Panc1 (cell line): ENCODE data around the gene SIRPD. TPM values are rescaled to one million over a fixed set of nuclear protein-coding genes. Genes with fewer than 3 reads are reported as not detected.

Experiments used
- ATAC-seq: fragments of 200-7000 bp; cut with Tn5 transposase; 2 replicates; pipeline ENCODE4 v1.9.1; 2020; ENCODE audit warnings: mild to moderate bottlenecking, moderate library complexity
- BruUV-seq: library from RNA; stranded (reverse); fragments of 400-500 nt; replicated peaks from 2 replicates; lab custom pipeline; 2021; lab: Mats Ljungman, UMichigan
- CTCF ChIA-PET: fragments of 300-600 bp; sonication (Branson Sonifier 250); formaldehyde crosslinking; loops from one replicate; lab custom pipeline; 2022; ENCODE audit warnings: antibody characterized with exemption; lab: Charles Lee
- POLR2A ChIA-PET: fragments of 300-600 bp; sonication (Branson Sonifier 250); formaldehyde crosslinking; loops from one replicate; lab custom pipeline; 2022; ENCODE audit warnings: antibody characterized with exemption; lab: Charles Lee
- DNase-seq: peaks from one replicate; pipeline ENCODE4 v3.0.0-alpha.2; 2010; ENCODE audit warnings: low read depth, low spot score
- H3K27ac ChIP-seq: 2 replicates; pipeline ENCODE4 v1.5.1; 2011; ENCODE audit warnings: mild to moderate bottlenecking, low read length, inconsistent platforms
- H3K27me3 ChIP-seq: fragments of 200-500 bp; sonication (Bioruptor generic); 2 replicates; pipeline ENCODE4 v1.6.0; 2014; ENCODE audit warnings: low read length, inconsistent platforms; ENCODE audit not compliant: control insufficient read depth, insufficient read depth
- H3K36me3 ChIP-seq: fragments of 200-500 bp; sonication (Bioruptor generic); 2 replicates; pipeline ENCODE4 v1.5.1; 2014; ENCODE audit warnings: inconsistent platforms, mild to moderate bottlenecking, low read length, moderate library complexity; ENCODE audit not compliant: control insufficient read depth, insufficient read depth
- H3K4me1 ChIP-seq: 2 replicates; pipeline ENCODE4 v1.5.1; 2011; ENCODE audit warnings: inconsistent platforms, mild to moderate bottlenecking, low read length, moderate library complexity; ENCODE audit not compliant: control insufficient read depth, insufficient read depth
- H3K4me3 ChIP-seq, 2 experiments: 2 replicates each; pipeline ENCODE4 v1.5.1; 2011 to 2012; ENCODE audit warnings: low read depth in 2 of 2, low read length in 2 of 2, mild to moderate bottlenecking in 2 of 2, inconsistent platforms in 1 of 2, moderate library complexity in 1 of 2
- H3K9me3 ChIP-seq: fragments of 200-500 bp; sonication (Bioruptor generic); 2 replicates; pipeline ENCODE4 v1.5.1; 2014; ENCODE audit warnings: low read depth, mild to moderate bottlenecking, inconsistent platforms, low read length, moderate library complexity; ENCODE audit not compliant: control insufficient read depth, insufficient read depth
- POLR2AphosphoS5 ChIP-seq: IDR thresholded peaks from 2 replicates; pipeline ENCODE4 v1.6.1; 2012; ENCODE audit warnings: mild to moderate bottlenecking, low read depth, low read length, moderate library complexity
- SIN3A ChIP-seq: IDR thresholded peaks from 2 replicates; pipeline ENCODE4 v1.6.1; 2012; ENCODE audit warnings: low read depth, mild to moderate bottlenecking, low read length, moderate library complexity, borderline replicate concordance; ENCODE audit not compliant: insufficient read depth
- TCF7L2 ChIP-seq: IDR thresholded peaks from 2 replicates; pipeline ENCODE4 v1.6.1; 2011; ENCODE audit warnings: mild to moderate bottlenecking, low read depth, low read length, inconsistent platforms
- in situ Hi-C: cut with HindIII; loops from 2 replicates; pipeline ENCODE4 v1.10.0; 2016; ENCODE audit warnings: low sequenced_read_pairs, low pct_unique_long_range_greater_than_20kb
- intact Hi-C: fragments of 100-400 bp; cut with micrococcal nuclease; formaldehyde crosslinking; loops from one replicate; pipeline ENCODE4 v1.10.0; 2022; ENCODE audit not compliant: unreplicated experiment
- total RNA-seq: library from RNA; stranded (reverse); gene quantifications from one replicate; pipeline ENCODE4 v1.2.1, GENCODE V29; 2021; ENCODE audit not compliant: unreplicated experiment
- TF ChIP-seq, protein P1 (sequence below): fragments of 450-650 bp; IDR thresholded peaks from 2 replicates; pipeline ENCODE4 v1.5.1; 2017; ENCODE audit warnings: mild to moderate bottlenecking
- TF ChIP-seq, protein P2 (sequence below), 2 experiments: IDR thresholded peaks; 2 replicates each; pipeline ENCODE4 v1.6.1; 2011 to 2012; ENCODE audit warnings: low read depth in 2 of 2, control low read depth in 1 of 2, low read length in 1 of 2, mild to moderate bottlenecking in 1 of 2, moderate library complexity in 1 of 2; ENCODE audit not compliant: insufficient read depth in 1 of 2

The SIRPD gene
- total RNA-seq, 1 experiment from 2014 or later: not detected

DNA sequence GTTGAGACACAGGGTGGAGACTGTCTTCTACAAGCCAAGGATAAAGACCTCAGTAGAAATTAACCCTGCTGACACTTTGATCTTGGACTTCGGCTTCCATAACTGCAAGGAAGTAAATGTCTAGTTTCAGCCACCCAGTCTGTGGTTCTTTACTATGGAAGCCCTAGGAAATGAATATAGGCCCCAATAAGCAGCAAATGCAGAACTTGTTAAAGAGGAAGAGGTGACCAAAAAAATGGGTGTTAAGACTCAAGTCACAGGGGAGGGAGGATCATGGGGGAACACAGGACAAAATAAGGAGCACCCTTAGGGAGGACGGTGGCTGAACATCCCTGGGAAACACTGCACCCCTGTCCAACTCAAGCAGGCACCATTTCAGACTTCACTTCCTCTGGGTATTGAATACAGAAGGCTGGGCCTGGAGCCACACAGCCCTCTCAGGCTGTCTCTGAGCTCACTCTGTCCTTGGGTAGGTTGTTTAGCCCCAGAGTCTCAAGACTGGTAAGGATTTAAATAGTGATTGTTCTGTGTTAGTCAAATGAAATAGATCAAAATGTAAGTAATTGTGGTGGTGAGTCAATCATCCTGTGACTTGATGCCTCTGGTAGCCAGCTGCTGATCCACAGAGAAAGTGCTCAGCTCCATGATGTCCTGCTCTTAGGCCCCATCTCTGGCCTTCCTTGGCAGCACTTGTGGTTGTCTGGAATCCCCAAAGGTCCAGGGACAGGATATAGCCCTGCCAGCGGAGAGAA is 30.5 kb upstream of the SIRPD start:
- H3K27me3 ChIP-seq: no peaks in the 10 kb centered on the region; the same call in 1 of the 2 replicates
- no TSS peak for BruUV-seq
- no peak overlapping the region for H3K27ac ChIP-seq
- ChIA-PET POLR2A (no interaction called here), CTCF (no interaction called here)
- no peak for ATAC-seq
- no peaks in the 10 kb centered on the region for H3K9me3 ChIP-seq
- no peaks in the 10 kb centered on the region for H3K4me1 ChIP-seq
- no peak for DNase-seq
- intact Hi-C loops: no loop called here
- no peaks in the 10 kb centered on the region for H3K36me3 ChIP-seq
- no peak overlapping the region for H3K4me3 ChIP-seq
- in situ Hi-C loops: no loop called here
- TF ChIP-seq TCF7L2: no peak
- TF ChIP-seq, protein P1, sequence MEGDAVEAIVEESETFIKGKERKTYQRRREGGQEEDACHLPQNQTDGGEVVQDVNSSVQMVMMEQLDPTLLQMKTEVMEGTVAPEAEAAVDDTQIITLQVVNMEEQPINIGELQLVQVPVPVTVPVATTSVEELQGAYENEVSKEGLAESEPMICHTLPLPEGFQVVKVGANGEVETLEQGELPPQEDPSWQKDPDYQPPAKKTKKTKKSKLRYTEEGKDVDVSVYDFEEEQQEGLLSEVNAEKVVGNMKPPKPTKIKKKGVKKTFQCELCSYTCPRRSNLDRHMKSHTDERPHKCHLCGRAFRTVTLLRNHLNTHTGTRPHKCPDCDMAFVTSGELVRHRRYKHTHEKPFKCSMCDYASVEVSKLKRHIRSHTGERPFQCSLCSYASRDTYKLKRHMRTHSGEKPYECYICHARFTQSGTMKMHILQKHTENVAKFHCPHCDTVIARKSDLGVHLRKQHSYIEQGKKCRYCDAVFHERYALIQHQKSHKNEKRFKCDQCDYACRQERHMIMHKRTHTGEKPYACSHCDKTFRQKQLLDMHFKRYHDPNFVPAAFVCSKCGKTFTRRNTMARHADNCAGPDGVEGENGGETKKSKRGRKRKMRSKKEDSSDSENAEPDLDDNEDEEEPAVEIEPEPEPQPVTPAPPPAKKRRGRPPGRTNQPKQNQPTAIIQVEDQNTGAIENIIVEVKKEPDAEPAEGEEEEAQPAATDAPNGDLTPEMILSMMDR: no peak
- no peak for TF ChIP-seq SIN3A
- TF ChIP-seq, protein P2, sequence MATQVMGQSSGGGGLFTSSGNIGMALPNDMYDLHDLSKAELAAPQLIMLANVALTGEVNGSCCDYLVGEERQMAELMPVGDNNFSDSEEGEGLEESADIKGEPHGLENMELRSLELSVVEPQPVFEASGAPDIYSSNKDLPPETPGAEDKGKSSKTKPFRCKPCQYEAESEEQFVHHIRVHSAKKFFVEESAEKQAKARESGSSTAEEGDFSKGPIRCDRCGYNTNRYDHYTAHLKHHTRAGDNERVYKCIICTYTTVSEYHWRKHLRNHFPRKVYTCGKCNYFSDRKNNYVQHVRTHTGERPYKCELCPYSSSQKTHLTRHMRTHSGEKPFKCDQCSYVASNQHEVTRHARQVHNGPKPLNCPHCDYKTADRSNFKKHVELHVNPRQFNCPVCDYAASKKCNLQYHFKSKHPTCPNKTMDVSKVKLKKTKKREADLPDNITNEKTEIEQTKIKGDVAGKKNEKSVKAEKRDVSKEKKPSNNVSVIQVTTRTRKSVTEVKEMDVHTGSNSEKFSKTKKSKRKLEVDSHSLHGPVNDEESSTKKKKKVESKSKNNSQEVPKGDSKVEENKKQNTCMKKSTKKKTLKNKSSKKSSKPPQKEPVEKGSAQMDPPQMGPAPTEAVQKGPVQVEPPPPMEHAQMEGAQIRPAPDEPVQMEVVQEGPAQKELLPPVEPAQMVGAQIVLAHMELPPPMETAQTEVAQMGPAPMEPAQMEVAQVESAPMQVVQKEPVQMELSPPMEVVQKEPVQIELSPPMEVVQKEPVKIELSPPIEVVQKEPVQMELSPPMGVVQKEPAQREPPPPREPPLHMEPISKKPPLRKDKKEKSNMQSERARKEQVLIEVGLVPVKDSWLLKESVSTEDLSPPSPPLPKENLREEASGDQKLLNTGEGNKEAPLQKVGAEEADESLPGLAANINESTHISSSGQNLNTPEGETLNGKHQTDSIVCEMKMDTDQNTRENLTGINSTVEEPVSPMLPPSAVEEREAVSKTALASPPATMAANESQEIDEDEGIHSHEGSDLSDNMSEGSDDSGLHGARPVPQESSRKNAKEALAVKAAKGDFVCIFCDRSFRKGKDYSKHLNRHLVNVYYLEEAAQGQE (IDR thresholded peaks at IDR 0.05; ENCODE audit: insufficient read depth in 1 of 2, low read depth in 2 of 2, low read length in 1 of 2): no peak
- TF ChIP-seq POLR2AphosphoS5: no peak

DNA sequence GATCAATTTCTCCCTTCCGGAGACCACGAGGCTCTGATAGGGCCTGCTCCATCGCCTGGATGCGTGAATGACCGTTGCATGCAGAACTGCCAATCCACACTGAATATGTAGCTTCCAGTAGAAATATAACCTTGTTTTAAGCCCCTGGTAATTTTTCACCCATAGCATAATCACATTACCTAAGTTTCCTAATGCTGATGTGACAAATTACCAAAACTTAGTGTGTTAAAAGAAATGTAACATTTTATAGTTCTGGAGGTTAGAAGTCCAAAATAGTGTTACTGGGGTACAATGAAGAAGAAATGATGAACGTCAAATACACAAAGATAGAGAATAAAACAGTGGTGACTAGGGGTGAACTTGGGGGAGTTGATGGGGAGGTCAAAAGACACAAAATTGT is 22.0 kb upstream of the SIRPD start:
- intact Hi-C loops: no loop called here
- ATAC-seq (no peak), DNase-seq (no peak)
- H3K27me3 ChIP-seq: peaks cover 2% of the 10 kb centered on the region; the same call in 1 of the 2 replicates
- no peaks in the 10 kb centered on the region for H3K4me1 ChIP-seq
- BruUV-seq: no TSS peak
- no peaks in the 10 kb centered on the region for H3K36me3 ChIP-seq
- no peaks in the 10 kb centered on the region for H3K9me3 ChIP-seq
- in situ Hi-C loops: no loop called here
- no peak overlapping the region for H3K4me3 ChIP-seq
- ChIA-PET POLR2A (no interaction called here), CTCF (no interaction called here)
- TF ChIP-seq, protein P2 (IDR thresholded peaks at IDR 0.05; ENCODE audit: insufficient read depth in 1 of 2, low read depth in 2 of 2, low read length in 1 of 2): no peak
- TF ChIP-seq POLR2AphosphoS5: no peak
- no peak for TF ChIP-seq SIN3A
- TF ChIP-seq, protein P1: no peak
- TF ChIP-seq TCF7L2: no peak
- H3K27ac ChIP-seq: no peak overlapping the region
